Cardiac fibroblast (primary cell): ENCODE data around the gene DFFB.
"Not testable (repeated sequence)": the region's sequence is repeated elsewhere in the genome, so short reads cannot be mapped to it uniquely, and the experiment has no call there.

Experiments used
- DNase-seq, 2 donors: peaks; one replicate each; pipeline versions ENCODE4 v3.0.0 to v3.0.0-alpha.2; 2010; ENCODE audit warnings: low read depth in 2 of 2
- H3K4me3 ChIP-seq, 2 donors: replicated peaks in 1 of 2; 1 replicate in 1 of 2; 2 replicates in 1 of 2; pipeline ENCODE4 v1.5.1; 2011; ENCODE audit warnings: low read depth in 2 of 2, low read length in 2 of 2, mild to moderate bottlenecking in 2 of 2, moderate library complexity in 1 of 2
- TF ChIP-seq, protein P1 (sequence below): IDR thresholded peaks from one replicate; pipeline ENCODE4 v1.5.1; 2011; ENCODE audit warnings: low read depth, mild to moderate bottlenecking, low read length, inconsistent platforms

Gene DFFB

GRCh38 chr1:3856923-3857790, at the start of gene DFFB, which contains the start of gene CEP104:
Gene DFFB, plus strand, starts transcription at chr1:3857476. Its CDS starts 128 bp downstream, at chr1:3857604.
Gene CEP104, minus strand, starts transcription at chr1:3857211. Its CDS starts 4,804 bp downstream, at chr1:3852407.
- DNase-seq: peak; percentile 83 to 84
- peak within 1 kb of the TSS; percentile 90 to 93 for H3K4me3 ChIP-seq
- TF ChIP-seq, protein P1, sequence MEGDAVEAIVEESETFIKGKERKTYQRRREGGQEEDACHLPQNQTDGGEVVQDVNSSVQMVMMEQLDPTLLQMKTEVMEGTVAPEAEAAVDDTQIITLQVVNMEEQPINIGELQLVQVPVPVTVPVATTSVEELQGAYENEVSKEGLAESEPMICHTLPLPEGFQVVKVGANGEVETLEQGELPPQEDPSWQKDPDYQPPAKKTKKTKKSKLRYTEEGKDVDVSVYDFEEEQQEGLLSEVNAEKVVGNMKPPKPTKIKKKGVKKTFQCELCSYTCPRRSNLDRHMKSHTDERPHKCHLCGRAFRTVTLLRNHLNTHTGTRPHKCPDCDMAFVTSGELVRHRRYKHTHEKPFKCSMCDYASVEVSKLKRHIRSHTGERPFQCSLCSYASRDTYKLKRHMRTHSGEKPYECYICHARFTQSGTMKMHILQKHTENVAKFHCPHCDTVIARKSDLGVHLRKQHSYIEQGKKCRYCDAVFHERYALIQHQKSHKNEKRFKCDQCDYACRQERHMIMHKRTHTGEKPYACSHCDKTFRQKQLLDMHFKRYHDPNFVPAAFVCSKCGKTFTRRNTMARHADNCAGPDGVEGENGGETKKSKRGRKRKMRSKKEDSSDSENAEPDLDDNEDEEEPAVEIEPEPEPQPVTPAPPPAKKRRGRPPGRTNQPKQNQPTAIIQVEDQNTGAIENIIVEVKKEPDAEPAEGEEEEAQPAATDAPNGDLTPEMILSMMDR: no peak

- DNase-seq: no peak
- TF ChIP-seq, protein P1: no peak
- no peak overlapping the region for H3K4me3 ChIP-seq
Measured at GRCh38 chr1:3807769-3808168, 49.5 kb upstream of the DFFB start.

- TF ChIP-seq, protein P1: no peak
- no peak for DNase-seq
- H3K4me3 ChIP-seq: no peak overlapping the region
Measured at GRCh38 chr1:3809680-3810079, 47.6 kb upstream of the DFFB start.

- not testable (repeated sequence) for H3K4me3 ChIP-seq, DNase-seq
Measured at GRCh38 chr1:3810149-3810761, 47.0 kb upstream of the DFFB start.

- no peak for DNase-seq
- H3K4me3 ChIP-seq: no peak overlapping the region
- TF ChIP-seq, protein P1: no peak
Measured at GRCh38 chr1:3811595-3811911, 45.7 kb upstream of the DFFB start.

DNA sequence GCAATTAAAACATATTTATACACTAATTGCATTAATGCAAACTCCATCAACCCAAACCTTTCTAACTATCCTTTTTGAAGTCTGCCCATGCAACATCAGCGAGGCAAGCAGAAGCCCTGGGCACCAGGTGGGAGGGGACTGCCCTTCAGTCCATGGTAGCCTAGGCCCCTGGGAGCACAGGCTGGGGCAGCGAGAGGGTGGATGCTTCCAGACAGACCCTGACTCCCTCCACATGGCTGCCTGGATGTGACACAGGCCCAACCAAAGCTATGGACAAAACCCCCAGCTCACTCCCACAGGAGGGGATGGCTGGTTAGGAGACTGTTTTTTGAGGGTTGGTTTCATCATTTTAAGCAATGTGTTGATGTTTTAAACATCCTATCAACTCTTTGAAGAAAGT, 43.2 kb upstream of the DFFB start:
- TF ChIP-seq, protein P1: no peak
- DNase-seq: no peak
- H3K4me3 ChIP-seq: no peak overlapping the region

DNA sequence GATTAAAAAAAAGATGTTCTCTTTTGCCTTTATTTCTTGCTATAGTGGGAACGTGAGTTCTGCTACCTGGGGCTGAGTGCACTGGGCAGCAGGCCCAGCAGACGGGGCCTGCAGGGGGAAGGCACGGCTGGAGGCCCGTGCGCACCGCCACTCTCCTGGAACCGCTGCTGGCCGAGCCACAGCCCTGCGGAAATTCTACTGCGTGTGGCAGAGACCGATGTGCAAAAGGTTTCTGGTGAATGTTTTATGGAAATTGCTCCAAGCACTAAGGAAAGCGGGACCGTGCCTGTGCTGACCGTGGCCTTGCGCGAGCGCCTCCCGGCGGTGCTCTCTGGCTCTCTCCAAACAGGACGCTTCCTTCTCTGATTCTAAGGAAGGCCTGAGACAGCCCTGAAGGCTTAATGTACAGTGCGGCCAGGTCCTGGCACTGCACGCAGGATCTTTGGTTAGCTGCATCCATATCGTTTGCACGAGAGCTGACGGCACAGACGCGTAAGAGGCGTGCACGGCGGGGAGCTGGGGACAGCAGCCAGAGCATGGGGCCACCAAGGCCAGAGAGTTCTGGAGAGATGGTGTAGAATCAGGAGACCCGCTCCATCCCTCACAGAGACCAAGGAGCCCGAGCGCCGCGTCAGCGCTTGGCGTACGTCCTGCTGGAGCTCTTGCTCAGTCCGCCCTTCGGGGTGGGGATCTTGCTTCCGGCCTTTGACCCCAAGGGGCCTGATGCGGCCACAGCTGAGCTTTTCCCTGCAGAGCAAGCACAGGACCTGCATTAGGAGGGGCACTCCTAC, 42.3 kb upstream of the DFFB start:
- DNase-seq: no peak
- no peak overlapping the region for H3K4me3 ChIP-seq
- TF ChIP-seq, protein P1: no peak
